GM19328 (cell line): Measurements from ENCODE around the gene RPTOR.

Source experiments
- ATAC-seq: cut with Tn5 transposase; IDR thresholded peaks from one replicate; pipeline ENCODE4 v1.9.1; 2021; ENCODE audit warnings: mild to moderate bottlenecking, moderate library complexity; ENCODE audit not compliant: unreplicated experiment

Gene RPTOR

GRCh38 chr17:80930335-80931279, 386.0 kb downstream of the RPTOR start:
- ATAC-seq = no peak

- ATAC-seq = no peak
Observed at GRCh38 chr17:80931421-80932265, 387.0 kb downstream of the RPTOR start.

- ATAC-seq = no peak
Observed at GRCh38 chr17:80935526-80935925, 390.9 kb downstream of the RPTOR start.

- ATAC-seq = no peak
Observed at GRCh38 chr17:80936218-80936617, 391.6 kb downstream of the RPTOR start.

GRCh38 chr17:80936723-80937122, 392.1 kb downstream of the RPTOR start:
- no peak for ATAC-seq

- no peak for ATAC-seq
Observed at GRCh38 chr17:80937462-80938381, 393.1 kb downstream of the RPTOR start.

GRCh38 chr17:80938556-80938955, 393.9 kb downstream of the RPTOR start:
- no peak for ATAC-seq

GRCh38 chr17:80939151-80940145, 394.8 kb downstream of the RPTOR start:
- no peak for ATAC-seq

GRCh38 chr17:80940171-80941123, 395.8 kb downstream of the RPTOR start:
- ATAC-seq = no peak

- no peak for ATAC-seq
Observed at GRCh38 chr17:80941171-80941570, 396.5 kb downstream of the RPTOR start.

GRCh38 chr17:80941743-80942422, 397.2 kb downstream of the RPTOR start:
- no peak for ATAC-seq

GRCh38 chr17:80942423-80943345, 398.0 kb downstream of the RPTOR start:
- no peak for ATAC-seq

GRCh38 chr17:80943346-80944145, 398.9 kb downstream of the RPTOR start:
- ATAC-seq = no peak

GRCh38 chr17:80944326-80944725, 399.7 kb downstream of the RPTOR start:
- no peak for ATAC-seq

- ATAC-seq = no peak
Observed at GRCh38 chr17:80945736-80946135, 401.1 kb downstream of the RPTOR start.

GRCh38 chr17:80946449-80946848, 401.8 kb downstream of the RPTOR start:
- no peak for ATAC-seq
